Thoracic aorta (tissue), 2 donors: ENCODE measurements around the gene SDC3. TPM values are rescaled to one million over a fixed set of nuclear protein-coding genes. Genes with fewer than 3 reads are reported as not detected.
A peak's percentile ranks its signal among the peaks of the same experiment; 100 is the strongest.

Experiments
- ATAC-seq: fragments of 150-250 bp; one replicate; pipeline ENCODE4 v1.8.0; 2017; ENCODE audit warnings: low read depth; ENCODE audit not compliant: insufficient number of reproducible peaks, low FRiP score
- DNase-seq: peaks from one replicate; pipeline ENCODE4 v3.0.0-alpha.2; 2020; ENCODE audit warnings: low spot score
- H3K27ac ChIP-seq, 2 donors: fragments of 200-600 bp; sonication (generic); 1 replicate in 1 of 2; 2 replicates in 1 of 2; pipeline ENCODE4 v1.5.1; 2016; ENCODE audit warnings: mild to moderate bottlenecking in 2 of 2, moderate library complexity in 2 of 2
- H3K27me3 ChIP-seq: fragments of 200-600 bp; sonication (generic); replicated peaks from 2 replicates; pipeline ENCODE4 v1.6.0; 2016; ENCODE audit warnings: mild to moderate bottlenecking; ENCODE audit not compliant: insufficient read depth
- H3K36me3 ChIP-seq: fragments of 200-600 bp; sonication (generic); one replicate; pipeline ENCODE4 v1.5.1; 2016
- H3K4me1 ChIP-seq, 2 donors: fragments of 200-600 bp; sonication (generic); 1 replicate in 1 of 2; 2 replicates in 1 of 2; pipeline versions ENCODE4 v1.5.1 to v1.6.0; 2016; ENCODE audit warnings: low read depth in 2 of 2, mild to moderate bottlenecking in 1 of 2; ENCODE audit not compliant: control insufficient read depth in 1 of 2
- H3K4me3 ChIP-seq: fragments of 200-600 bp; sonication (generic); 2 replicates; pipeline ENCODE4 v1.5.1; 2016; ENCODE audit warnings: mild to moderate bottlenecking
- H3K9me3 ChIP-seq: fragments of 200-600 bp; sonication (generic); 2 replicates; pipeline ENCODE4 v1.5.1; 2016
- CTCF ChIP-seq: fragments of 200-600 bp; sonication (generic); IDR thresholded peaks from one replicate; pipeline ENCODE4 v1.5.1; 2019; ENCODE audit warnings: antibody characterized with exemption
- total RNA-seq, 2 donors: library from RNA; depleted of rRNA; stranded (reverse); fragments of >200 nt; gene quantifications; one replicate each; pipeline versions ENCODE4 v1.1.0 to v1.2.3, GENCODE V29; 2016

The SDC3 gene
- total RNA-seq, 2 donors from 2014 or later: 51.6 to 75.4 TPM

GRCh38 chr1:30928171-30928570, 19.6 kb upstream of the SDC3 start:
- DNase-seq (no peak), ATAC-seq (no peak)
- H3K9me3 ChIP-seq: no peaks in the 10 kb centered on the region
- TF ChIP-seq CTCF: no peak
- no peak overlapping the region for H3K4me3 ChIP-seq
- no peaks in the 10 kb centered on the region for H3K4me1 ChIP-seq
- no peak overlapping the region for H3K27ac ChIP-seq
- H3K27me3 ChIP-seq: no peaks in the 10 kb centered on the region
- no peaks in the 10 kb centered on the region for H3K36me3 ChIP-seq

- DNase-seq: no peak
- Histone ChIP-seq H3K27ac (no peak overlapping the region), H3K9me3 (no peaks in the 10 kb centered on the region), H3K4me1 (no peaks in the 10 kb centered on the region), H3K4me3 (no peak overlapping the region), H3K27me3 (no peaks in the 10 kb centered on the region), H3K36me3 (no peaks in the 10 kb centered on the region)
- ATAC-seq: no peak
- no peak for TF ChIP-seq CTCF
These were observed 18.9 kb upstream of the SDC3 start for GRCh38 chr1:30927448-30927847.

- Histone ChIP-seq H3K36me3 (no peaks in the 10 kb centered on the region), H3K9me3 (no peaks in the 10 kb centered on the region), H3K4me3 (no peak overlapping the region), H3K27ac (no peak overlapping the region), H3K27me3 (no peaks in the 10 kb centered on the region), H3K4me1 (no peaks in the 10 kb centered on the region)
- ATAC-seq: no peak
- no peak for DNase-seq
- no peak for TF ChIP-seq CTCF
These were observed 15.0 kb upstream of the SDC3 start for GRCh38 chr1:30923597-30923996.

- TF ChIP-seq CTCF: no peak
- no peaks in the 10 kb centered on the region for H3K4me1 ChIP-seq
- H3K27me3 ChIP-seq: no peaks in the 10 kb centered on the region
- no peaks in the 10 kb centered on the region for H3K36me3 ChIP-seq
- no peak overlapping the region for H3K27ac ChIP-seq
- no peak overlapping the region for H3K4me3 ChIP-seq
- DNase-seq (no peak), ATAC-seq (no peak)
- H3K9me3 ChIP-seq: no peaks in the 10 kb centered on the region
These were observed 12.3 kb upstream of the SDC3 start for GRCh38 chr1:30920827-30921226.

- no peak for DNase-seq
- peak; percentile 51 for ATAC-seq
These were observed 10.7 kb upstream of the SDC3 start for GRCh38 chr1:30919025-30919881.

More at GRCh38 chr1:30919025-30919881, 10.7 kb upstream of the SDC3 start:
- Histone ChIP-seq H3K27ac (no peak overlapping the region), H3K4me1 (no peaks in the 10 kb centered on the region), H3K9me3 (no peaks in the 10 kb centered on the region), H3K4me3 (no peak overlapping the region), H3K36me3 (no peaks in the 10 kb centered on the region), H3K27me3 (no peaks in the 10 kb centered on the region)
- no peak for TF ChIP-seq CTCF
